ENCODE data around the gene TSHZ2.
"Not testable (repeated sequence)": the region's sequence is repeated elsewhere in the genome, so short reads cannot be mapped to it uniquely, and the experiment has no call there.

TSHZ2 gene

DNA sequence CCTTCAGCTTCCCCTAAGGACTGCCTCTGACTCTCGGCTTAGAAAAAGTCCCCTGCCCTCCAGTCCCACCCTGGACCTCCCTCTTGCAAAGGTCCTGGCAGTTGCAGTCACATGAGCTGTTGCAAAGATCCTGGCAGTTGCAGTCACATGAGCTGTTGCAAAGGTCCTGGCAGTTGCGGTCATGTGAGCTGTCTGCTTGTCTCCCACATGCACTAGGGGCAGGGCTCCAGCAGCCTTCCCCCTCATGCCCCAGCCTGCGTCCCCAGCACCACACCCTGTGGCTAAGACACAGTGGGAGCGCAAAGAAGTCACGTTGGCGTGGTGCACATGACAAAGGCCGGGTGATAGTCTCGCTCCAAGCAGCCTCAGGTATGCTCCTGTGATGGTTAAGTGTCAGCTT is 538.5 kb downstream of the TSHZ2 start:
- DNase-seq (ENCODE audit: extremely low read depth, low read depth): no peak
- TF ChIP-seq, protein P1, sequence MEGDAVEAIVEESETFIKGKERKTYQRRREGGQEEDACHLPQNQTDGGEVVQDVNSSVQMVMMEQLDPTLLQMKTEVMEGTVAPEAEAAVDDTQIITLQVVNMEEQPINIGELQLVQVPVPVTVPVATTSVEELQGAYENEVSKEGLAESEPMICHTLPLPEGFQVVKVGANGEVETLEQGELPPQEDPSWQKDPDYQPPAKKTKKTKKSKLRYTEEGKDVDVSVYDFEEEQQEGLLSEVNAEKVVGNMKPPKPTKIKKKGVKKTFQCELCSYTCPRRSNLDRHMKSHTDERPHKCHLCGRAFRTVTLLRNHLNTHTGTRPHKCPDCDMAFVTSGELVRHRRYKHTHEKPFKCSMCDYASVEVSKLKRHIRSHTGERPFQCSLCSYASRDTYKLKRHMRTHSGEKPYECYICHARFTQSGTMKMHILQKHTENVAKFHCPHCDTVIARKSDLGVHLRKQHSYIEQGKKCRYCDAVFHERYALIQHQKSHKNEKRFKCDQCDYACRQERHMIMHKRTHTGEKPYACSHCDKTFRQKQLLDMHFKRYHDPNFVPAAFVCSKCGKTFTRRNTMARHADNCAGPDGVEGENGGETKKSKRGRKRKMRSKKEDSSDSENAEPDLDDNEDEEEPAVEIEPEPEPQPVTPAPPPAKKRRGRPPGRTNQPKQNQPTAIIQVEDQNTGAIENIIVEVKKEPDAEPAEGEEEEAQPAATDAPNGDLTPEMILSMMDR (IDR thresholded peaks at IDR 0.05; ENCODE audit: low read depth, low read length): no peak

DNA sequence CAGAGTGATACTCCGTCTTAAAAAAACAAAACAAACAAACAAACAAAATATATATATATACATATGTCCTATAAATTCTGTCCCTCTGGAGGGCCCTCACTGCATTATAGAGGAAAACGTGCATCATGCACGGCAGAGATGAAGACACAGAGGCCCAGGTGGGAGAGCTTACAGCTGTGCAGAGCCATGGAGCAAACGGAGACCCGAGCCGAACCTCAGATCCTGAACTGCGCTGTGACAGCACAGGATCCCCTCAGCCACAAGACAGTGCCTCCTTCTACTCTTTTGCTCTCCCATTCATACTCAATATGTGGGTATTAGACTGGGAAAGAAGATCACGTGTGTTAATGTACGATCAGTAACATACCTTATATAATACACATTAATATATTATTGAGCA is 539.9 kb downstream of the TSHZ2 start:
- DNase-seq (ENCODE audit: extremely low read depth, low read depth): no peak
- TF ChIP-seq, protein P1 (IDR thresholded peaks at IDR 0.05; ENCODE audit: low read depth, low read length): no peak

DNA sequence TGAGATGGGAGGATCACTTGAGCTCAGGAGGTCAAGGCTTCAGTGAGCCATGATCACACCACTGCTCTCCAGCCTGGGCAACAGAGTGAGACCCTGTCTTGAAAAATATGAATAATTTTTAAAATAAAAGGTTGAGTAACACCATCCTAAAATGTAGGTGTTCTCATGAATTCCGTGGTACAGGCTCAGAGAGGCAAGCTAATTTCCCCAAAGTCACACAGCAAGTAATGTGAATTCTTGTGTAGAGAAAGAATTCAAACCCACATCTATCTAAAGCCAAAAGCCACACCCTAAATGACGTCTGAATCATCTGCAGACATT is 541.0 kb downstream of the TSHZ2 start:
- TF ChIP-seq, protein P1 (IDR thresholded peaks at IDR 0.05; ENCODE audit: low read depth, low read length): no peak

DNA sequence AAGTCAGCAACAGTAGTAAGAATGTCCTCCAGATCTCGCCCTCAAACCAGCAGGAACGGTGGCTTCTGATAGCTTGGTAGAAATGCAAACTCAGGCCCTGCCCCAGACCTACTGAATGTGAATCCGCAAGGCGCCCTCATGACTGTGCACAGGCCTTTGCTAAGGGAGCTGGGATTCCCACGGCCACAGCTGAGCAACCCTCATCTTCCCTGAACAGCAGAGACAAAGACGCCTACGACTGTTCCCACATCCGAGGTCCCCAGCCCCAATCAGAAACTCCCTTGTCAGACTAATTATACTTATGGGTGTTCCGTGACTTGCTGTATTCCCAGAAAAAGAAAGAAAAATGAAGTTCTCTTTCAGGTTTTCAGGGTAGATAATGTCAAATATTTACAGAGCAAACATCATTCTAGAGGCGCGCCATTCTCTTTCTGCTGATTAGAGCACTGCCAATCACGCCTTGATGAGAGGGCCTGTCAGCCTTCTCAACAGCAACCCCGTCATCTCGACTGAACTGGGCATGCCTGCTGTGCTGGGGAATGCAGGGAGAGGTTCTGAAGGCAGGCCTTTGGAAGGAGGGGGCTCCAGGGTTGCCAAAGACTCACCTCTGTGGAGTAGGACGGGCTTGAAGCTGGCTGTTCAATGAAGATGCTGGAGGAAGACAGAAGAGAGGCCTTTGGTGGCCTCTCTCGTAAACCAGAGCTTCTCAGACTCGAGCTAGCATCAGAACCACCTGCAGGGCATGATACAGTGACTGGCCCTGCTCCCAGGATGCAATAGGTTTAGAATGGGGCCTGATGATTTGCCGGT is 541.5 kb downstream of the TSHZ2 start:
- DNase-seq (ENCODE audit: extremely low read depth, low read depth): no peak
- TF ChIP-seq, protein P1 (IDR thresholded peaks at IDR 0.05; ENCODE audit: low read depth, low read length): no peak

More for the DNA sequence above, 541.0 kb downstream of the TSHZ2 start:
- DNase-seq (ENCODE audit: extremely low read depth, low read depth): no peak

DNA sequence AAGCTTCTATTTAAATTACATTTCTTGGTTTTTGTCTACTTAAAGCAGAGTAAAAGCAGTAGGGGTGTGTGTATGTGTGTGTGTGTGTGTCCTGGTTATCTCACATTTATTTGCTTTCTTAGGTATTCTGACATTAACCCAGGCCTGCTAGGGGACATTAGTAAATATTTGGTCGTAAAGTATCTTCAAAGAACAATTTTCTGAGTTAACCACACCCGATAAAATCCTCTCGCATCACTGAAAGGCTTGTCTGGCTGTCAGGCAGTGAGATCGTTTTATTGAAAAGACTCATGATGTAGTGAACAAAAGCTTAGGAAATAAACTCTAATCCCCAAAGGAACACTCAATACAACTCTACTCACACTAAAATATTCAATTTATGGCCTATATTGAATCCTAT is 543.6 kb downstream of the TSHZ2 start:
- TF ChIP-seq, protein P1 (IDR thresholded peaks at IDR 0.05; ENCODE audit: low read depth, low read length): no peak
- no peak for DNase-seq (ENCODE audit: extremely low read depth, low read depth)

DNA sequence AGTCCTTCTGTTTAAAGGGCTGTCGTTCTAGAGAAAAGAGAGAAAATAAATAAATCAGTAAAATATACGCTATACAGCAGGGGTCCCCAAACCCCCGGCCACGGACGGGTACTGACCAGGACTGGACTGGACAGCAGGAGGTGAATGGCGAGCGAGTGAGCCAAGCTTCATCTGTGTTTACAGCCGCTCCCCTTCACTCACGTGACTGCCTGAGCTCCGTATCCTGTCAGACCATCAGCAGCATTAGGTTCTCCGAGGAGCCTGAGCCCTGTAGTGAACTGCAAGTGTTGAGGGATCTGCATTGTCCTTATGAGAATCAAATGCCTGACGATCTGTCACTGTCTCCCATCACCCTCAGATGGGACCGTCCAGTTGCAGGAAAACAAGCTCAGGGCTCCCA is 545.0 kb downstream of the TSHZ2 start:
- TF ChIP-seq, protein P1 (IDR thresholded peaks at IDR 0.05; ENCODE audit: low read depth, low read length): no peak
- DNase-seq (ENCODE audit: extremely low read depth, low read depth): no peak

DNA sequence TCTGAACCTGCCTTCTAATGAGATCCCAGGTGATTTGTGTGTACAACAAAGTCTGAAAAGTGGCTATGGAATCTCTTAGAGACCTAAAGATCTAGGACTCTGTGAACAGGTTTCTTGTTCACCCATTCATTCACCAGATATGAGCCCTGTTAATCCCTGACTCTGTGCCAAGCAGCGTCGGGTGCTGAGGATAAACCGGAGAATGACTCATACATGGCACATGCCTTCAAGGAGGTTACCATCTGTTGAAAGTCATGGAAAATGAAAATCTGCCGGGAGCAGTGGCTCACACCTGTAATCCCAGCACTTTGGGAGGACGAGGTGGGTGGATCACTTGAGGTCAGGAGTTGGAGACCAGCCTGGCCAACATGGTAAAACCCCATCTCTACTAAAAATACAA is 549.3 kb downstream of the TSHZ2 start:
- not testable (repeated sequence) for DNase-seq (ENCODE audit: extremely low read depth, low read depth)

DNA sequence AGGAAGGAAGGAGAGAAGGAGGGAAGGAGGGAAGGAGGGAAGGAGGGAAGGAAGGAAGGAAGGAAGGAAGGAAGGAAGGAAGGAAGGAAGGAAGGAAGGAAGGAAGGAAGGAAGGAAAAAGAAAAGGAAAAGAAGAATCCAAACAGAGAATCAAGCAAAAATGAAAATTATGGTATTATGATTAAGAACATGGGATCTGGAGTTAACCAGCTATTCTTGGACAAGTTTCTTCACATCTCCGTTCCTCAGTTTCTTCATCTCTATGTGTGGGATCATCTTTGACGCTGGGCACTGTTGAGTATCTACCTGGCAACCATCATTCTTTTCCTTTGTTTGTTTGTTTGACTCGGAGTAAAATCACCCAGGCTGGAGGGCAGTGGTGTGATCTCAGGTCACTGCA is 549.9 kb downstream of the TSHZ2 start:
- DNase-seq (ENCODE audit: extremely low read depth, low read depth): no peak
- TF ChIP-seq, protein P1 (IDR thresholded peaks at IDR 0.05; ENCODE audit: low read depth, low read length): no peak
